H9 (cell line): ENCODE data around the gene WIPF1. TPM values are rescaled to one million over a fixed set of nuclear protein-coding genes. Genes with fewer than 3 reads are reported as not detected.

Experiments used
- DNase-seq: peaks from one replicate; pipeline ENCODE4 v3.0.0-alpha.2; 2017
- H2AFZ ChIP-seq: one replicate; pipeline ENCODE4 v1.6.1; 2013; ENCODE audit warnings: mild to moderate bottlenecking, low read length, control low read depth, moderate library complexity
- H2AK5ac ChIP-seq: 2 replicates; pipeline ENCODE4 v1.6.1; 2013; ENCODE audit warnings: low read length, control low read depth, mixed read lengths; ENCODE audit not compliant: insufficient read length
- H2BK120ac ChIP-seq: one replicate; pipeline ENCODE4 v1.6.1; 2013; ENCODE audit warnings: low read depth, mild to moderate bottlenecking, low read length, control low read depth, inconsistent platforms; ENCODE audit not compliant: poor library complexity, severe bottlenecking
- H2BK12ac ChIP-seq: 2 replicates; pipeline ENCODE4 v1.6.1; 2013; ENCODE audit warnings: low read length, control low read depth, mixed read lengths, low read depth; ENCODE audit not compliant: insufficient read length
- H2BK15ac ChIP-seq: 2 replicates; pipeline ENCODE4 v1.6.1; 2013; ENCODE audit warnings: low read depth, low read length, control low read depth
- H2BK20ac ChIP-seq: one replicate; pipeline ENCODE4 v1.6.1; 2013; ENCODE audit warnings: low read depth, mild to moderate bottlenecking, low read length, control low read depth, inconsistent platforms; ENCODE audit not compliant: poor library complexity, severe bottlenecking
- H2BK5ac ChIP-seq: 2 replicates; pipeline ENCODE4 v1.6.1; 2013; ENCODE audit warnings: low read length, control low read depth, mixed read lengths; ENCODE audit not compliant: insufficient read length
- H3K14ac ChIP-seq: 2 replicates; pipeline ENCODE4 v1.6.1; 2013; ENCODE audit warnings: low read length, control low read depth; ENCODE audit not compliant: insufficient read depth
- H3K18ac ChIP-seq: 2 replicates; pipeline ENCODE4 v1.6.1; 2013; ENCODE audit warnings: low read depth, mild to moderate bottlenecking, mixed read lengths, low read length, control low read depth; ENCODE audit not compliant: insufficient read length
- H3K23ac ChIP-seq: 2 replicates; pipeline ENCODE4 v1.6.1; 2013; ENCODE audit warnings: low read length, control low read depth, mixed read lengths, low read depth; ENCODE audit not compliant: insufficient read length
- H3K23me2 ChIP-seq: 2 replicates; pipeline ENCODE4 v1.6.1; 2013; ENCODE audit warnings: low read depth, mild to moderate bottlenecking, mixed read lengths, low read length, control low read depth; ENCODE audit not compliant: insufficient read length, poor library complexity, severe bottlenecking
- H3K27ac ChIP-seq: 2 replicates; pipeline ENCODE4 v1.5.1; 2013; ENCODE audit warnings: low read length, control low read depth, mixed read lengths, low read depth; ENCODE audit not compliant: insufficient read length
- H3K27me3 ChIP-seq: 2 replicates; pipeline ENCODE4 v1.6.1; 2013; ENCODE audit warnings: low read length, control low read depth, inconsistent platforms; ENCODE audit not compliant: insufficient read depth
- H3K4ac ChIP-seq: 2 replicates; pipeline ENCODE4 v1.6.1; 2013; ENCODE audit warnings: low read depth, mild to moderate bottlenecking, control low read depth, inconsistent platforms, low read length, moderate library complexity
- H3K4me1 ChIP-seq: 2 replicates; pipeline ENCODE4 v1.6.1; 2013; ENCODE audit warnings: low read length, control low read depth, inconsistent platforms; ENCODE audit not compliant: insufficient read depth
- H3K4me2 ChIP-seq: 2 replicates; pipeline ENCODE4 v1.6.1; 2013; ENCODE audit warnings: low read length, control low read depth, mixed read lengths; ENCODE audit not compliant: insufficient read length, insufficient read depth
- H3K56ac ChIP-seq: 2 replicates; pipeline ENCODE4 v1.6.1; 2013; ENCODE audit warnings: low read depth, mild to moderate bottlenecking, mixed read lengths, low read length, control low read depth; ENCODE audit not compliant: insufficient read length
- H3K79me1 ChIP-seq: 2 replicates; pipeline ENCODE4 v1.6.1; 2013; ENCODE audit warnings: low read depth, mild to moderate bottlenecking, moderate library complexity, low read length, control low read depth, inconsistent platforms; ENCODE audit not compliant: insufficient read depth, poor library complexity, severe bottlenecking
- H3K79me2 ChIP-seq: 2 replicates; pipeline ENCODE4 v1.6.1; 2013; ENCODE audit warnings: low read length, control low read depth, inconsistent platforms; ENCODE audit not compliant: insufficient read depth
- H3K9ac ChIP-seq: 2 replicates; pipeline ENCODE4 v1.6.1; 2013; ENCODE audit warnings: low read length, control low read depth, mixed read lengths; ENCODE audit not compliant: insufficient read length; ENCODE audit errors: extremely low read depth
- H3K9me3 ChIP-seq: one replicate; pipeline ENCODE4 v1.6.1; 2013; ENCODE audit warnings: low read depth, low read length, inconsistent platforms; ENCODE audit not compliant: control insufficient read depth
- H3T11ph ChIP-seq: one replicate; pipeline ENCODE4 v1.6.1; 2013; ENCODE audit warnings: mild to moderate bottlenecking, low read length, control low read depth, inconsistent platforms
- H4K20me1 ChIP-seq: one replicate; pipeline ENCODE4 v1.6.1; 2013; ENCODE audit not compliant: control insufficient read depth, insufficient read length, insufficient read depth
- H4K5ac ChIP-seq: 2 replicates; pipeline ENCODE4 v1.6.1; 2013; ENCODE audit warnings: low read depth, mild to moderate bottlenecking, mixed read lengths, low read length, control low read depth; ENCODE audit not compliant: insufficient read length
- H4K8ac ChIP-seq: replicated peaks from 2 replicates; pipeline ENCODE4 v1.6.1; 2013; ENCODE audit warnings: low read length, control low read depth, mixed read lengths, low read depth; ENCODE audit not compliant: insufficient read length
- H4K91ac ChIP-seq: 2 replicates; pipeline ENCODE4 v1.6.1; 2013; ENCODE audit warnings: low read depth, mild to moderate bottlenecking, moderate library complexity, mixed read lengths, low read length, control low read depth; ENCODE audit not compliant: insufficient read length
- H3K27ac Mint-ChIP-seq, 3 experiments: 2 replicates in 2 of 3; 3 replicates in 1 of 3; pipeline ENCODE4 v1.8.0; 2020 to 2021; ENCODE audit warnings: mixed read lengths in 3 of 3, mild to moderate bottlenecking in 1 of 3, moderate library complexity in 1 of 3
- H3K27me3 Mint-ChIP-seq: 2 replicates; pipeline ENCODE4 v1.8.0; 2021; ENCODE audit warnings: low read depth, mild to moderate bottlenecking, moderate library complexity, mixed read lengths
- H3K36me3 Mint-ChIP-seq, 3 experiments: 2 replicates in 2 of 3; 3 replicates in 1 of 3; pipeline ENCODE4 v1.8.0; 2020 to 2021; ENCODE audit warnings: low read depth in 3 of 3, mixed read lengths in 3 of 3; ENCODE audit not compliant: insufficient read depth in 1 of 3
- H3K4me1 Mint-ChIP-seq, 2 experiments: 2 replicates each; pipeline ENCODE4 v1.8.0; 2020; ENCODE audit warnings: mixed read lengths in 2 of 2
- H3K4me3 Mint-ChIP-seq, 2 experiments: 2 replicates in 1 of 2; 3 replicates in 1 of 2; pipeline ENCODE4 v1.8.0; 2020 to 2021; ENCODE audit warnings: mild to moderate bottlenecking in 2 of 2, mixed read lengths in 2 of 2, moderate library complexity in 1 of 2
- H3K9me3 Mint-ChIP-seq, 2 experiments: 2 replicates in 1 of 2; 3 replicates in 1 of 2; pipeline ENCODE4 v1.8.0; 2020; ENCODE audit warnings: mild to moderate bottlenecking in 2 of 2, mixed read lengths in 2 of 2, moderate library complexity in 1 of 2
- WGBS: extraction: QIAGEN DNeasy Blood & Tissue Kit; methylation state at CpG from one replicate; pipeline ENCODE4 v1.1.7; 2013; ENCODE audit warnings: missing lambda C conversion rate, low lambda C conversion rate, mixed read lengths; ENCODE audit not compliant: insufficient read length; ENCODE audit errors: extremely low coverage; 5-methylcytosine and 5-hydroxymethylcytosine counted together
- total RNA-seq: library from RNA; stranded (reverse); gene quantifications from 2 replicates; pipeline ENCODE4 v1.2.1, GENCODE V29; 2021
- TF ChIP-seq, protein P1 (sequence below): fragments of 200-600 bp; sonication (generic); conservative IDR thresholded peaks from 3 replicates; pipeline ENCODE4 v1.8.0; 2021; ENCODE audit warnings: antibody characterized with exemption, mild to moderate bottlenecking

WIPF1 gene
- total RNA-seq, 1 experiment from 2014 or later, result 5.1 TPM

DNA sequence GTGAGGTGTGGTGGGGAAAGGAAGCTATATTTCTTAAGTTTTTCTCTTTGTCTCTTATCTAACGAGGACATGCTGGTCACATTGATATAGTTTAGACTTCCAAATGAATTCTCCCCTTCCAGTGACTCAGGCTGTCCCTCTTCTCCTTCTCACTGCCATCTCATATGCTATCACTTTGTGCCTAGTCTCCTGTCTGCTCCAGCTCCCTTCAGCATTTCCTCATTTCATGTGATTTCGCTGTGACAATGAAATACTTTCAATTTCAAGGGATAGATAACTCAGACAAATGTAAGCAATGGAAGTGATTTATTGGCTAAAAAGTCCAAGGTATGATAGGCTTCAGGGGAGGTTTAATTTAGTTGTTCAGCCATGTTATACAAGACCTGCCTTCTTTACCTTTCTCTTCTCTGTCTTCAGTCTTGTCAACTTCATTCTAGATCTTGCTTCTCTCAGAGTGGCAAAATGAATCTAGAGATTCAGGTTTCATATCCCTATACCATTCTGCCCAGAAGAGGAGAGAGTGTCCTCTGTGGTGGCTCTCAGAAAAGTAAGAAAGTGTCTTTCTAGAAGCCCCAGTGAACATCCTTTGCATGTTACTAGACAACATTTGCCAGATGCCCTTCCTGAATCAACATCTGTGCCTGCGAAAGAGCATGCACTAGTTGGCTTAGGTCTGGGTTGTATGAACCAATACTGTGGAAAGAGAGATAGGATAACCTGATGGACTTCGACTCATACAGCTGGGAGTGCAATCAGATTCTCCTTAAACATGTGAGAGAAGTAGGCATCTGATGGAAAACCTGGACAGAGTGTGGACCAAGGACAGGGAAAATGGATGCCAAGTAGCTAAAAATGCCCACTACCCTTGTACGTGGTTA, 80.9 kb downstream of the WIPF1 start:
- H3T11ph ChIP-seq, result no peak overlapping the region
- no peak overlapping the region for H3K18ac ChIP-seq
- no peak overlapping the region for H2BK120ac ChIP-seq
- H3K4me2 ChIP-seq, result no peak overlapping the region
- H2AK5ac ChIP-seq, result no peak overlapping the region
- no peak overlapping the region for H3K27ac Mint-ChIP-seq
- H4K20me1 ChIP-seq, result no peaks in the 10 kb centered on the region
- H3K23ac ChIP-seq, result no peak overlapping the region
- peaks cover 25 to 27% of the 10 kb centered on the region in 2 experiments for H3K9me3 Mint-ChIP-seq
- H3K23me2 ChIP-seq, result no peaks in the 10 kb centered on the region
- H3K14ac ChIP-seq, result no peak overlapping the region
- no peak overlapping the region for H2BK20ac ChIP-seq
- no peak overlapping the region for H2BK15ac ChIP-seq
- no peak overlapping the region for H3K9ac ChIP-seq
- H2BK5ac ChIP-seq, result no peak overlapping the region
- H2AFZ ChIP-seq, result no peak overlapping the region
- H3K27me3 Mint-ChIP-seq, result peaks cover 17% of the 10 kb centered on the region
- H3K4ac ChIP-seq, result no peak overlapping the region
- peaks cover 12% of the 10 kb centered on the region for H3K9me3 ChIP-seq
- H2BK12ac ChIP-seq, result no peak overlapping the region
- H3K4me3 Mint-ChIP-seq, result no peak overlapping the region
- TF ChIP-seq, protein P1, sequence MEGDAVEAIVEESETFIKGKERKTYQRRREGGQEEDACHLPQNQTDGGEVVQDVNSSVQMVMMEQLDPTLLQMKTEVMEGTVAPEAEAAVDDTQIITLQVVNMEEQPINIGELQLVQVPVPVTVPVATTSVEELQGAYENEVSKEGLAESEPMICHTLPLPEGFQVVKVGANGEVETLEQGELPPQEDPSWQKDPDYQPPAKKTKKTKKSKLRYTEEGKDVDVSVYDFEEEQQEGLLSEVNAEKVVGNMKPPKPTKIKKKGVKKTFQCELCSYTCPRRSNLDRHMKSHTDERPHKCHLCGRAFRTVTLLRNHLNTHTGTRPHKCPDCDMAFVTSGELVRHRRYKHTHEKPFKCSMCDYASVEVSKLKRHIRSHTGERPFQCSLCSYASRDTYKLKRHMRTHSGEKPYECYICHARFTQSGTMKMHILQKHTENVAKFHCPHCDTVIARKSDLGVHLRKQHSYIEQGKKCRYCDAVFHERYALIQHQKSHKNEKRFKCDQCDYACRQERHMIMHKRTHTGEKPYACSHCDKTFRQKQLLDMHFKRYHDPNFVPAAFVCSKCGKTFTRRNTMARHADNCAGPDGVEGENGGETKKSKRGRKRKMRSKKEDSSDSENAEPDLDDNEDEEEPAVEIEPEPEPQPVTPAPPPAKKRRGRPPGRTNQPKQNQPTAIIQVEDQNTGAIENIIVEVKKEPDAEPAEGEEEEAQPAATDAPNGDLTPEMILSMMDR, result no peak
- no peak for DNase-seq
- peaks cover 6 to 15% (median 11%) of the 10 kb centered on the region in 3 experiments; a peak in 6 of 7 replicates for H3K36me3 Mint-ChIP-seq
- H3K79me2 ChIP-seq, result no peaks in the 10 kb centered on the region
- no peak overlapping the region for H3K56ac ChIP-seq
- H3K4me1 Mint-ChIP-seq, result no peaks in the 10 kb centered on the region
- no peaks in the 10 kb centered on the region for H3K4me1 ChIP-seq
- no peak overlapping the region for H4K8ac ChIP-seq
- H3K79me1 ChIP-seq, result no peaks in the 10 kb centered on the region
- no peak overlapping the region for H4K5ac ChIP-seq
- no peak overlapping the region for H3K27ac ChIP-seq
- no CpG with 5 or more reads among the region's 5 CpGs for WGBS
- H4K91ac ChIP-seq, result no peak overlapping the region
- no peaks in the 10 kb centered on the region for H3K27me3 ChIP-seq
